H9 (cell line): ENCODE results near the gene NAGA. TPM values are rescaled to one million over a fixed set of nuclear protein-coding genes. Genes with fewer than 3 reads are reported as not detected.

Source experiments
- DNase-seq: peaks from one replicate; pipeline ENCODE4 v3.0.0-alpha.2; 2017
- H2AFZ ChIP-seq: one replicate; pipeline ENCODE4 v1.6.1; 2013; ENCODE audit warnings: mild to moderate bottlenecking, low read length, control low read depth, moderate library complexity
- H2AK5ac ChIP-seq: 2 replicates; pipeline ENCODE4 v1.6.1; 2013; ENCODE audit warnings: low read length, control low read depth, mixed read lengths; ENCODE audit not compliant: insufficient read length
- H2BK120ac ChIP-seq: one replicate; pipeline ENCODE4 v1.6.1; 2013; ENCODE audit warnings: low read depth, mild to moderate bottlenecking, low read length, control low read depth, inconsistent platforms; ENCODE audit not compliant: poor library complexity, severe bottlenecking
- H2BK12ac ChIP-seq: 2 replicates; pipeline ENCODE4 v1.6.1; 2013; ENCODE audit warnings: low read length, control low read depth, mixed read lengths, low read depth; ENCODE audit not compliant: insufficient read length
- H2BK15ac ChIP-seq: 2 replicates; pipeline ENCODE4 v1.6.1; 2013; ENCODE audit warnings: low read depth, low read length, control low read depth
- H2BK20ac ChIP-seq: one replicate; pipeline ENCODE4 v1.6.1; 2013; ENCODE audit warnings: low read depth, mild to moderate bottlenecking, low read length, control low read depth, inconsistent platforms; ENCODE audit not compliant: poor library complexity, severe bottlenecking
- H2BK5ac ChIP-seq: 2 replicates; pipeline ENCODE4 v1.6.1; 2013; ENCODE audit warnings: low read length, control low read depth, mixed read lengths; ENCODE audit not compliant: insufficient read length
- H3K14ac ChIP-seq: 2 replicates; pipeline ENCODE4 v1.6.1; 2013; ENCODE audit warnings: low read length, control low read depth; ENCODE audit not compliant: insufficient read depth
- H3K18ac ChIP-seq: 2 replicates; pipeline ENCODE4 v1.6.1; 2013; ENCODE audit warnings: low read depth, mild to moderate bottlenecking, mixed read lengths, low read length, control low read depth; ENCODE audit not compliant: insufficient read length
- H3K23ac ChIP-seq: 2 replicates; pipeline ENCODE4 v1.6.1; 2013; ENCODE audit warnings: low read length, control low read depth, mixed read lengths, low read depth; ENCODE audit not compliant: insufficient read length
- H3K23me2 ChIP-seq: 2 replicates; pipeline ENCODE4 v1.6.1; 2013; ENCODE audit warnings: low read depth, mild to moderate bottlenecking, mixed read lengths, low read length, control low read depth; ENCODE audit not compliant: insufficient read length, poor library complexity, severe bottlenecking
- H3K27ac ChIP-seq: 2 replicates; pipeline ENCODE4 v1.5.1; 2013; ENCODE audit warnings: low read length, control low read depth, mixed read lengths, low read depth; ENCODE audit not compliant: insufficient read length
- H3K27me3 ChIP-seq: 2 replicates; pipeline ENCODE4 v1.6.1; 2013; ENCODE audit warnings: low read length, control low read depth, inconsistent platforms; ENCODE audit not compliant: insufficient read depth
- H3K4ac ChIP-seq: 2 replicates; pipeline ENCODE4 v1.6.1; 2013; ENCODE audit warnings: low read depth, mild to moderate bottlenecking, control low read depth, inconsistent platforms, low read length, moderate library complexity
- H3K4me1 ChIP-seq: 2 replicates; pipeline ENCODE4 v1.6.1; 2013; ENCODE audit warnings: low read length, control low read depth, inconsistent platforms; ENCODE audit not compliant: insufficient read depth
- H3K4me2 ChIP-seq: 2 replicates; pipeline ENCODE4 v1.6.1; 2013; ENCODE audit warnings: low read length, control low read depth, mixed read lengths; ENCODE audit not compliant: insufficient read length, insufficient read depth
- H3K56ac ChIP-seq: 2 replicates; pipeline ENCODE4 v1.6.1; 2013; ENCODE audit warnings: low read depth, mild to moderate bottlenecking, mixed read lengths, low read length, control low read depth; ENCODE audit not compliant: insufficient read length
- H3K79me1 ChIP-seq: 2 replicates; pipeline ENCODE4 v1.6.1; 2013; ENCODE audit warnings: low read depth, mild to moderate bottlenecking, moderate library complexity, low read length, control low read depth, inconsistent platforms; ENCODE audit not compliant: insufficient read depth, poor library complexity, severe bottlenecking
- H3K79me2 ChIP-seq: 2 replicates; pipeline ENCODE4 v1.6.1; 2013; ENCODE audit warnings: low read length, control low read depth, inconsistent platforms; ENCODE audit not compliant: insufficient read depth
- H3K9ac ChIP-seq: 2 replicates; pipeline ENCODE4 v1.6.1; 2013; ENCODE audit warnings: low read length, control low read depth, mixed read lengths; ENCODE audit not compliant: insufficient read length; ENCODE audit errors: extremely low read depth
- H3K9me3 ChIP-seq: one replicate; pipeline ENCODE4 v1.6.1; 2013; ENCODE audit warnings: low read depth, low read length, inconsistent platforms; ENCODE audit not compliant: control insufficient read depth
- H3T11ph ChIP-seq: one replicate; pipeline ENCODE4 v1.6.1; 2013; ENCODE audit warnings: mild to moderate bottlenecking, low read length, control low read depth, inconsistent platforms
- H4K20me1 ChIP-seq: one replicate; pipeline ENCODE4 v1.6.1; 2013; ENCODE audit not compliant: control insufficient read depth, insufficient read length, insufficient read depth
- H4K5ac ChIP-seq: 2 replicates; pipeline ENCODE4 v1.6.1; 2013; ENCODE audit warnings: low read depth, mild to moderate bottlenecking, mixed read lengths, low read length, control low read depth; ENCODE audit not compliant: insufficient read length
- H4K8ac ChIP-seq: replicated peaks from 2 replicates; pipeline ENCODE4 v1.6.1; 2013; ENCODE audit warnings: low read length, control low read depth, mixed read lengths, low read depth; ENCODE audit not compliant: insufficient read length
- H4K91ac ChIP-seq: 2 replicates; pipeline ENCODE4 v1.6.1; 2013; ENCODE audit warnings: low read depth, mild to moderate bottlenecking, moderate library complexity, mixed read lengths, low read length, control low read depth; ENCODE audit not compliant: insufficient read length
- H3K27ac Mint-ChIP-seq, 3 experiments: 2 replicates in 2 of 3; 3 replicates in 1 of 3; pipeline ENCODE4 v1.8.0; 2020 to 2021; ENCODE audit warnings: mixed read lengths in 3 of 3, mild to moderate bottlenecking in 1 of 3, moderate library complexity in 1 of 3
- H3K27me3 Mint-ChIP-seq: 2 replicates; pipeline ENCODE4 v1.8.0; 2021; ENCODE audit warnings: low read depth, mild to moderate bottlenecking, moderate library complexity, mixed read lengths
- H3K36me3 Mint-ChIP-seq, 3 experiments: 2 replicates in 2 of 3; 3 replicates in 1 of 3; pipeline ENCODE4 v1.8.0; 2020 to 2021; ENCODE audit warnings: low read depth in 3 of 3, mixed read lengths in 3 of 3; ENCODE audit not compliant: insufficient read depth in 1 of 3
- H3K4me1 Mint-ChIP-seq, 2 experiments: 2 replicates each; pipeline ENCODE4 v1.8.0; 2020; ENCODE audit warnings: mixed read lengths in 2 of 2
- H3K4me3 Mint-ChIP-seq, 2 experiments: 2 replicates in 1 of 2; 3 replicates in 1 of 2; pipeline ENCODE4 v1.8.0; 2020 to 2021; ENCODE audit warnings: mild to moderate bottlenecking in 2 of 2, mixed read lengths in 2 of 2, moderate library complexity in 1 of 2
- H3K9me3 Mint-ChIP-seq, 2 experiments: 2 replicates in 1 of 2; 3 replicates in 1 of 2; pipeline ENCODE4 v1.8.0; 2020; ENCODE audit warnings: mild to moderate bottlenecking in 2 of 2, mixed read lengths in 2 of 2, moderate library complexity in 1 of 2
- WGBS: extraction: QIAGEN DNeasy Blood & Tissue Kit; methylation state at CpG from one replicate; pipeline ENCODE4 v1.1.7; 2013; ENCODE audit warnings: missing lambda C conversion rate, low lambda C conversion rate, mixed read lengths; ENCODE audit not compliant: insufficient read length; ENCODE audit errors: extremely low coverage; 5-methylcytosine and 5-hydroxymethylcytosine counted together
- total RNA-seq: library from RNA; stranded (reverse); gene quantifications from 2 replicates; pipeline ENCODE4 v1.2.1, GENCODE V29; 2021
- TF ChIP-seq, protein P1 (sequence below): fragments of 200-600 bp; sonication (generic); conservative IDR thresholded peaks from 3 replicates; pipeline ENCODE4 v1.8.0; 2021; ENCODE audit warnings: antibody characterized with exemption, mild to moderate bottlenecking

The NAGA gene
- total RNA-seq, 1 experiment from 2014 or later, result 16.1 TPM

DNA sequence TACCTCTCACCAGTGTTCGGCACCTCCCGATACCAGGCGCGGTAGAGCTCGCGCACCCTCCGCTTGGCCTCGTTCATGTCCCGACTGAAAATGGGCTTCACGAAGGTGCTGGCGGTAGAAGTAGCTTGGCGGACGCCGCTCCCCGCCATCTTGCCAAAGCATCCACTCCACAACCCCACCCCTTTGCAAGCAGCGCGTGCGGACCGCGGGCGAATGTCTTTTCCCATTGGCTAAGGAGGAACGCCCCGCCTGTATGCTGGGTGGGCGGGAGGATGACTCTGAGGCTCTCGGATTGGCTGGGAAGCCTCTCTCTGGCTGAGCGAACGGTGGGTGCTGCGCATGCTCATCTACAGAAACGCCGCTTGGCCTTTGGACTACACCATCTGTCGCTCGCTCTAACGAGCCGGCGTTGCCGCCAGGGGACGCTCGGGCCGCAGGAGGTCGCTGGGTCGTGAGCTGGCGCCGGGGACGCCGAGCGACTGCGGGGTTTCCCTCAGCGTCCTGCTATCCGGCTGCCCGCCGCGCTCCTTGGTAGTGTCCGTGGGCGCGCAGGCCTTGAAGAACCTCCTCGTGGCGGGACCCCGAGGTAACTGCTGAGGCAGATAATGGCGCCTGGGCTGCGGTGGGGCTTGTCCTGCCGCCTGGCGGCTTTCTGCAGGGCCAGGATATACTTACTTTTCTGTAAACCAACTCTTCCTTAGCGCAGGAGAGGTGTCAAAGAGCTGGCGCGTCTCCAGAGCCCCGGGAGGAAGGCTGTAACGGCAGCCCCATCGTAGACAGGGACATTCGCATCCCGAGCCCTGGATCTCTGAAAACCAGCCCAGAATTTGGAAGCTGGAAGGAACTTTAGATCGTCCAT lies 20.2 kb upstream of the NAGA start, which contains the start of gene NDUFA6:
NDUFA6 (minus strand) TSS at position 177 of the 859 bp plus-strand sequence; CDS start at position 149, 28 bp downstream.
- Histone ChIP-seq H4K8ac (peak within 1 kb of the TSS; percentile 3), H3K79me2 (no peaks in the 10 kb centered on the region; the same call in 1 of the 2 replicates), H2AFZ (no peak within 1 kb of the TSS), H3K56ac (no peak within 1 kb of the TSS), H3K14ac (peak within 1 kb of the TSS; percentile 94), H3K4me1 (no peaks in the 10 kb centered on the region), H2BK20ac (no peak within 1 kb of the TSS), H3K4ac (no peak within 1 kb of the TSS; the same call in 1 of the 2 replicates), H3K4me2 (peak within 1 kb of the TSS; percentile 68), H3K79me1 (peaks cover 3% of the 10 kb centered on the region), H4K5ac (peak within 1 kb of the TSS; percentile 69), H4K20me1 (no peaks in the 10 kb centered on the region), H3K27me3 (no peaks in the 10 kb centered on the region), H2AK5ac (no peak within 1 kb of the TSS), H2BK120ac (no peak within 1 kb of the TSS), H4K91ac (no peak within 1 kb of the TSS), H3K27ac (no peak within 1 kb of the TSS), H3K9me3 (no peaks in the 10 kb centered on the region), H2BK5ac (no peak within 1 kb of the TSS), H3K9ac (peak within 1 kb of the TSS; percentile 93), H3K23me2 (peaks cover 6% of the 10 kb centered on the region), H3T11ph (no peak within 1 kb of the TSS), H3K18ac (peak within 1 kb of the TSS; percentile 96), H3K23ac (no peak within 1 kb of the TSS), H2BK12ac (no peak within 1 kb of the TSS), H2BK15ac (no peak within 1 kb of the TSS)
- Mint-ChIP-seq H3K27ac (peak within 1 kb of the TSS; percentile 94 to 99 (median 98)), H3K4me1 (peaks cover 4 to 15% of the 10 kb centered on the region in 2 experiments), H3K4me3 (peak within 1 kb of the TSS; percentile 95 to 96), H3K9me3 (peaks cover 9 to 11% of the 10 kb centered on the region in 2 experiments; a peak in 4 of 5 replicates), H3K36me3 (peaks cover 26 to 31% (median 30%) of the 10 kb centered on the region in 3 experiments), H3K27me3 (peaks cover 16% of the 10 kb centered on the region)
- DNase-seq, result peak; percentile 100
- TF ChIP-seq, protein P1, sequence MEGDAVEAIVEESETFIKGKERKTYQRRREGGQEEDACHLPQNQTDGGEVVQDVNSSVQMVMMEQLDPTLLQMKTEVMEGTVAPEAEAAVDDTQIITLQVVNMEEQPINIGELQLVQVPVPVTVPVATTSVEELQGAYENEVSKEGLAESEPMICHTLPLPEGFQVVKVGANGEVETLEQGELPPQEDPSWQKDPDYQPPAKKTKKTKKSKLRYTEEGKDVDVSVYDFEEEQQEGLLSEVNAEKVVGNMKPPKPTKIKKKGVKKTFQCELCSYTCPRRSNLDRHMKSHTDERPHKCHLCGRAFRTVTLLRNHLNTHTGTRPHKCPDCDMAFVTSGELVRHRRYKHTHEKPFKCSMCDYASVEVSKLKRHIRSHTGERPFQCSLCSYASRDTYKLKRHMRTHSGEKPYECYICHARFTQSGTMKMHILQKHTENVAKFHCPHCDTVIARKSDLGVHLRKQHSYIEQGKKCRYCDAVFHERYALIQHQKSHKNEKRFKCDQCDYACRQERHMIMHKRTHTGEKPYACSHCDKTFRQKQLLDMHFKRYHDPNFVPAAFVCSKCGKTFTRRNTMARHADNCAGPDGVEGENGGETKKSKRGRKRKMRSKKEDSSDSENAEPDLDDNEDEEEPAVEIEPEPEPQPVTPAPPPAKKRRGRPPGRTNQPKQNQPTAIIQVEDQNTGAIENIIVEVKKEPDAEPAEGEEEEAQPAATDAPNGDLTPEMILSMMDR, result peak; percentile 96
- WGBS, result no CpG with 5 or more reads among the region's 71 CpGs
